HL-60 (cell line): ENCODE measurements around the gene TANK.

ENCODE experiments used
- DNase-seq, 2 experiments: peaks; one replicate each; pipeline ENCODE4 v3.0.0-alpha.2; 2010 to 2020; ENCODE audit warnings: low read depth in 1 of 2, low spot score in 1 of 2
- H3K27ac ChIP-seq: fragments of 250-450 bp; sonication (Bioruptor Pico); replicated peaks from 2 replicates; pipeline ENCODE4 v1.5.1; 2020; ENCODE audit warnings: mild to moderate bottlenecking, moderate library complexity
- H3K27me3 ChIP-seq: fragments of 250-450 bp; sonication (Bioruptor Pico); 2 replicates; pipeline ENCODE4 v1.5.1; 2021; ENCODE audit warnings: mild to moderate bottlenecking, moderate library complexity; ENCODE audit not compliant: insufficient read depth, poor library complexity, severe bottlenecking
- H3K4me3 ChIP-seq: replicated peaks from 2 replicates; pipeline ENCODE4 v1.5.1; 2011; ENCODE audit warnings: mild to moderate bottlenecking, control low read depth, low read length; ENCODE audit not compliant: insufficient read depth
- CTCF ChIP-seq: IDR thresholded peaks from one replicate; pipeline ENCODE4 v1.5.1; 2011; ENCODE audit warnings: low read length, control low read depth, inconsistent platforms; ENCODE audit not compliant: insufficient read depth
- GABPA ChIP-seq: IDR thresholded peaks from 2 replicates; pipeline ENCODE4 v1.6.1; 2012; ENCODE audit warnings: low read depth
- POLR2AphosphoS5 ChIP-seq: IDR thresholded peaks from 2 replicates; pipeline ENCODE4 v1.6.1; 2012; ENCODE audit warnings: low read depth
- REST ChIP-seq: IDR thresholded peaks from 2 replicates; pipeline ENCODE4 v1.6.1; 2012; ENCODE audit warnings: low read depth; ENCODE audit not compliant: insufficient replicate concordance
- SPI1 ChIP-seq: IDR thresholded peaks from 2 replicates; pipeline ENCODE4 v1.6.1; 2012; ENCODE audit warnings: low read depth, mild to moderate bottlenecking, borderline replicate concordance

TANK gene

GRCh38 chr2:161113693-161114575 is 46.3 kb upstream of the TANK start:
- no peak for DNase-seq
- H3K4me3 ChIP-seq: no peak overlapping the region
- no peak overlapping the region for H3K27ac ChIP-seq
- no peaks in the 10 kb centered on the region for H3K27me3 ChIP-seq
- TF ChIP-seq SPI1 (no peak), GABPA (no peak), POLR2AphosphoS5 (no peak), REST (no peak), CTCF (no peak)

- no peak overlapping the region for H3K27ac ChIP-seq
- H3K4me3 ChIP-seq: no peak overlapping the region
- no peak for TF ChIP-seq REST
- no peak for TF ChIP-seq POLR2AphosphoS5
- TF ChIP-seq SPI1: no peak
- TF ChIP-seq GABPA: no peak
- no peak for TF ChIP-seq CTCF
- no peak for DNase-seq
- H3K27me3 ChIP-seq: no peaks in the 10 kb centered on the region
These were observed 45.0 kb upstream of the TANK start for GRCh38 chr2:161115205-161115604.

- no peak for TF ChIP-seq CTCF
- TF ChIP-seq GABPA: no peak
- no peak for TF ChIP-seq SPI1
- no peak for TF ChIP-seq POLR2AphosphoS5
- no peak for TF ChIP-seq REST
- Histone ChIP-seq H3K4me3 (no peak overlapping the region), H3K27ac (no peak overlapping the region)
These were observed 44.4 kb upstream of the TANK start for GRCh38 chr2:161115605-161116380.

More at GRCh38 chr2:161115605-161116380, 44.4 kb upstream of the TANK start:
- H3K27me3 ChIP-seq: no peaks in the 10 kb centered on the region
- DNase-seq: no peak
